ENCODE results near the gene PLA2G4A.
"Not testable (repeated sequence)": the region's sequence is repeated elsewhere in the genome, so short reads cannot be mapped to it uniquely, and the experiment has no call there.

The PLA2G4A gene

GRCh38 chr1:186878356-186878755, 49.6 kb downstream of the PLA2G4A start:
- DNase-seq: no peak

- DNase-seq: no peak
Measured at GRCh38 chr1:186880982-186881381, 52.2 kb downstream of the PLA2G4A start.

- DNase-seq: no peak
Measured at GRCh38 chr1:186882372-186883134, 53.8 kb downstream of the PLA2G4A start.

- DNase-seq: no peak
Measured at GRCh38 chr1:186884251-186884650, 55.5 kb downstream of the PLA2G4A start.

GRCh38 chr1:186887203-186887602, 58.5 kb downstream of the PLA2G4A start:
- no peak for DNase-seq

GRCh38 chr1:186888367-186888766, 59.6 kb downstream of the PLA2G4A start:
- no peak for DNase-seq

- DNase-seq: no peak
Measured at GRCh38 chr1:186892936-186893335, 64.2 kb downstream of the PLA2G4A start.

GRCh38 chr1:186894415-186894814, 65.7 kb downstream of the PLA2G4A start:
- DNase-seq: no peak

GRCh38 chr1:186896211-186896610, 67.5 kb downstream of the PLA2G4A start:
- no peak for DNase-seq

- DNase-seq: no peak
Measured at GRCh38 chr1:186897008-186897407, 68.3 kb downstream of the PLA2G4A start.

- peak; percentile 10 for DNase-seq
Measured at GRCh38 chr1:186899577-186899976, 70.8 kb downstream of the PLA2G4A start.

- DNase-seq: no peak
Measured at GRCh38 chr1:186899977-186900376, 71.2 kb downstream of the PLA2G4A start.

- no peak for DNase-seq
Measured at GRCh38 chr1:186900539-186901237, 71.9 kb downstream of the PLA2G4A start.

- DNase-seq: no peak
Measured at GRCh38 chr1:186901631-186902030, 72.9 kb downstream of the PLA2G4A start.

GRCh38 chr1:186903374-186904136, 74.8 kb downstream of the PLA2G4A start:
- no peak for DNase-seq

GRCh38 chr1:186904361-186904760, 75.6 kb downstream of the PLA2G4A start:
- no peak for DNase-seq

- no peak for DNase-seq
Measured at GRCh38 chr1:186905561-186905960, 76.8 kb downstream of the PLA2G4A start.

GRCh38 chr1:186915555-186915954, 86.8 kb downstream of the PLA2G4A start:
- DNase-seq: no peak

- DNase-seq: not testable (repeated sequence)
Measured at GRCh38 chr1:186917106-186917786, 88.5 kb downstream of the PLA2G4A start.

- not testable (repeated sequence) for DNase-seq
Measured at GRCh38 chr1:186921386-186921785, 92.6 kb downstream of the PLA2G4A start.

GRCh38 chr1:186922814-186923213, 94.1 kb downstream of the PLA2G4A start:
- not testable (repeated sequence) for DNase-seq

- no peak for DNase-seq
Measured at GRCh38 chr1:186923486-186923885, 94.7 kb downstream of the PLA2G4A start.

Data from stimulated activated CD4-positive, alpha-beta T cell treated with anti-CD3 and anti-CD28 coated beads, Interleukin-1b, Interleukin-23, amount 100 ng/mL, for 48 hours (primary cell).